WERI-Rb-1 (cell line): ENCODE results near the gene IRF2.

Source experiments
- DNase-seq: peaks from one replicate; pipeline ENCODE4 v3.0.0-alpha.2; 2020
- H3K27ac ChIP-seq: fragments of 250-450 bp; sonication (Bioruptor Pico); 2 replicates; pipeline ENCODE4 v1.5.1; 2020; ENCODE audit warnings: mild to moderate bottlenecking, moderate library complexity
- H3K27me3 ChIP-seq: fragments of 250-450 bp; sonication (Bioruptor Pico); 2 replicates; pipeline ENCODE4 v1.5.1; 2021; ENCODE audit warnings: mild to moderate bottlenecking, low read depth, moderate library complexity; ENCODE audit not compliant: insufficient read depth, severe bottlenecking
- H3K36me3 ChIP-seq: fragments of 250-450 bp; sonication (Bioruptor Pico); 2 replicates; pipeline ENCODE4 v1.5.1; 2020; ENCODE audit warnings: mild to moderate bottlenecking, moderate library complexity
- H3K4me3 ChIP-seq: 2 replicates; pipeline ENCODE4 v1.5.1; 2011; ENCODE audit warnings: low read depth, mild to moderate bottlenecking, control low read depth, low read length
- H3K9me3 ChIP-seq: fragments of 250-450 bp; sonication (Bioruptor Pico); 2 replicates; pipeline ENCODE4 v1.5.1; 2021; ENCODE audit warnings: mild to moderate bottlenecking, moderate library complexity; ENCODE audit not compliant: severe bottlenecking
- TF ChIP-seq, protein P1 (sequence below): IDR thresholded peaks from 2 replicates; pipeline ENCODE4 v1.5.1; 2011; ENCODE audit warnings: low read depth, mild to moderate bottlenecking, control low read depth, inconsistent platforms, low read length

IRF2 gene

DNA sequence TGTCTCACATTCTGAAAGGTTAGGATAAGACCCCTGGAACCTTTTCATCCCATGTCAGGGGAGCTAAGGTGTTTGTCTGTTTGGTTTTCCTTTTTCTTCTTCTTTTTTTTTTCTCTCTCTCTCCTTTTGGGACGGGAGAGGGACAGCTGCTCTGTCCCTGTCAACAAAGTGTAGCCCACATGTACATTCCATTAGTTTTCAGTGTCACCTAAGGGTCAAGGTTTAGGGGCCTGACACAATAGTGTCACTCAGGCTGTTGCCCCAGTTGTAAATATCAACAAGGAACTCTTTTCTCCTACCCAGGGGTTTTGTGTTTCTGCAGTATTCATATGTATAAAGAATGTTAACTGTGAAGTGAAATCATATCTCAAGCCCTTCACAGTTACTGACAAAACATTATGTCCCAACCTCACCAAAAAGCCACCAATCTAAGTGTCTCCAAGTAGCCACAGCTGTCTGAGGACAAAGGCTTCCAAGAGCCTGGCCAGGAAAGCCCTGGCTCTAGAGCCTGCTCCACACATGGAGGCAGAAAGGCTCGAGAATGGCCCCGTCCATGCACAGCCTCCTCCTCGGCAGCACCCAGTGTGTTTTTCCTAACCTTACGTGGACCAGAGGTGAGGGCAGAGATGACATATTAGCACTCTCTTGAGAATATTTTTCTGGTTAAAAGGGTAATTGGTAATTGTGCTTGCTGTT, 9.4 kb downstream of the IRF2 start:
- Histone ChIP-seq H3K27ac (no peak overlapping the region), H3K27me3 (no peaks in the 10 kb centered on the region), H3K36me3 (no peaks in the 10 kb centered on the region), H3K4me3 (no peak overlapping the region), H3K9me3 (no peaks in the 10 kb centered on the region)
- DNase-seq, result no peak
- TF ChIP-seq, protein P1, sequence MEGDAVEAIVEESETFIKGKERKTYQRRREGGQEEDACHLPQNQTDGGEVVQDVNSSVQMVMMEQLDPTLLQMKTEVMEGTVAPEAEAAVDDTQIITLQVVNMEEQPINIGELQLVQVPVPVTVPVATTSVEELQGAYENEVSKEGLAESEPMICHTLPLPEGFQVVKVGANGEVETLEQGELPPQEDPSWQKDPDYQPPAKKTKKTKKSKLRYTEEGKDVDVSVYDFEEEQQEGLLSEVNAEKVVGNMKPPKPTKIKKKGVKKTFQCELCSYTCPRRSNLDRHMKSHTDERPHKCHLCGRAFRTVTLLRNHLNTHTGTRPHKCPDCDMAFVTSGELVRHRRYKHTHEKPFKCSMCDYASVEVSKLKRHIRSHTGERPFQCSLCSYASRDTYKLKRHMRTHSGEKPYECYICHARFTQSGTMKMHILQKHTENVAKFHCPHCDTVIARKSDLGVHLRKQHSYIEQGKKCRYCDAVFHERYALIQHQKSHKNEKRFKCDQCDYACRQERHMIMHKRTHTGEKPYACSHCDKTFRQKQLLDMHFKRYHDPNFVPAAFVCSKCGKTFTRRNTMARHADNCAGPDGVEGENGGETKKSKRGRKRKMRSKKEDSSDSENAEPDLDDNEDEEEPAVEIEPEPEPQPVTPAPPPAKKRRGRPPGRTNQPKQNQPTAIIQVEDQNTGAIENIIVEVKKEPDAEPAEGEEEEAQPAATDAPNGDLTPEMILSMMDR, result no peak

DNA sequence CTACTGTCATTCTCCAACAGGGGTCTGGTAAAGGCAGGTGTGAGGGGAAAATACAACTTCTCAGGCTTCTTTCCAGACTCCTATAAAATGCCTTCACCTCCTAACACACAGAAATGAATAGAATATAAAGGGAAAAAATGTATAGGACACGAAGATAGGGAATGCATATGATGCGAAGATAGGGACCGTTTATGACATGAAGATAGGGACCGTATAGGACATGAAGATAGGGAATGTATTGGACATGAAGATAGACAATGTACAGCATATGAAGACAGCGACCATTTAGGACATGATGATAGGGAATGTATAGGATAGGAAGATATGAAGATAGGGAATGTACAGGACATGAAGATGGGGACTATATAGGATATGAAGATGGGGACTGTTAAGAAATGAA, 10.5 kb downstream of the IRF2 start:
- TF ChIP-seq, protein P1, result no peak
- no peak overlapping the region for H3K27ac ChIP-seq
- no peaks in the 10 kb centered on the region for H3K36me3 ChIP-seq
- H3K9me3 ChIP-seq, result no peaks in the 10 kb centered on the region
- H3K27me3 ChIP-seq, result no peaks in the 10 kb centered on the region
- H3K4me3 ChIP-seq, result no peak overlapping the region
- DNase-seq, result no peak

DNA sequence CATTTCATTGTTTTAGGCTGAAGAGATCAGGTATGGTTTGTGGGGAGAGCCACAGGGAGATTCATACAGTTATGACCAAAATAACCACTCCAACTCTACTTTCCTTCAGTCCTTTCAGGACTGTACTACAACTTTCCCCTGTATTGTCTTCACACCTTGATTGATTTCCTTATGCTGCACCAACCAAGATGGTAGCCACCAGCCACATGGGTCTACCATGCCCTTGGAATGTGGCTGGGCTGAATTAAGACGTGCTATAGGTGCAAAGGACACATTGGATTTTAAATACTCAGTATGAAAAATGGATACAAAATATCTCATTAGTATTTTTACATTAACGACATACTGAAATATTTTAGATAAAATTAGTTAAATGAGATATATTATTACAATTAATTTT, 11.2 kb downstream of the IRF2 start:
- Histone ChIP-seq H3K27ac (no peak overlapping the region), H3K27me3 (no peaks in the 10 kb centered on the region), H3K4me3 (no peak overlapping the region), H3K36me3 (no peaks in the 10 kb centered on the region), H3K9me3 (no peaks in the 10 kb centered on the region)
- no peak for DNase-seq
- TF ChIP-seq, protein P1, result no peak

DNA sequence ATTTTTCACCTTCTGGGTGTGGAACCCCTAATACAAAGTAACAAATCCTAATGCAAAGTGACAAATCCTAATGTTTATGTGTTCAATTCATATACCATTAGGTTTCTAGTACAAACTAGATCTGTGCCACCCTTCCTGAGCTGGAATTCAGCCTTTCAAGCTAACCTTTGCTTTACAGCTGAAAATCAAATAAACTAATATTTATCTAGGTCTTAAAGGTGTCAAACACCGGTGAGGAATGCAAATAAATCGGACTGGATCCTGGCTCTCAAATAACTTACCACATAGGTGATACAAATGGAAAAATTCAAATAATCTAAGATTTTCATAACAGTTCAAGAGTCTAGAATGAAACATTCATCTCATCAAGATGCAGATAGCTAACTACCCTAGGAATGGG, 11.6 kb downstream of the IRF2 start:
- no peaks in the 10 kb centered on the region for H3K9me3 ChIP-seq
- TF ChIP-seq, protein P1, result no peak
- no peaks in the 10 kb centered on the region for H3K36me3 ChIP-seq
- no peaks in the 10 kb centered on the region for H3K27me3 ChIP-seq
- H3K27ac ChIP-seq, result no peak overlapping the region
- DNase-seq, result no peak
- H3K4me3 ChIP-seq, result no peak overlapping the region

DNA sequence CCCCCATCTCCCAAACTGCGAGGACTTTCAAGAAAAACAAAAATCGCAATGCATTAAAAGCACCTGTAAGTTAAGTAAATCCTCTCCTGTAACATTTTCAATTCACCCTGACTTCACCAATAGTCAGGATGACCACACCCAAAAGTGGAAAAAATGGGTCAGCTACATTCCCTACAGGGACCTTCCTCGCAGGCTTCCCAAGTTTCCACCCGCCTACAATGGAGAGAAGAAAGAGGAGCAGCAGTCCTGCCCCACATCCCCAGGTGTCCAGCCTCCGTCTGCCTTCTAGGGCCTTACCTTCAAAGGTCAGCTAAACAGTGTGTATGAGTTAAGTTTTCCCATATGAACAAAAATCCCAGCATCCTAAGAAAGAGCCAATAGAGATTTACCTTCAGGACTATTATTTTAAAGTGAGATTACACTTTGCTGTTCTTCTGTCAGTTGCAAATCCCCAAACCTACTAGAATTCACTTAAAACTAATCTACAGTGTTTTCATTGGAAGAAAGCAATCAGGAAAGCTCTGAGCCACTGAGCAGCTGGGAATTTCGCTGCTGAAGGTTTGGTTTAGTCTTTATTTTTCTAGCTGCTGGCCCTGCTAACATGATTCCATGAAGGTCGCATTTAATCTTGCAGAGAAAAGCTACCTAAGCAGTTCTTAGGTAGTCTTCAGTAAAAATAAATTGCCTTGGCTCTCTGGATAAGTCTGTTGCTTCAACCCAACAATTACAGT, 12.5 kb downstream of the IRF2 start:
- no peak overlapping the region for H3K27ac ChIP-seq
- H3K27me3 ChIP-seq, result no peaks in the 10 kb centered on the region
- TF ChIP-seq, protein P1, result no peak
- H3K4me3 ChIP-seq, result no peak overlapping the region
- H3K36me3 ChIP-seq, result no peaks in the 10 kb centered on the region
- no peaks in the 10 kb centered on the region for H3K9me3 ChIP-seq
- DNase-seq, result no peak
